Hepatocyte (in vitro differentiated cells): ENCODE data around the gene SEL1L2. TPM values are rescaled to one million over a fixed set of nuclear protein-coding genes. Genes with fewer than 3 reads are reported as not detected.

Experiments used
- DNase-seq: peaks from one replicate; pipeline ENCODE4 v3.0.0-alpha.2; 2016; ENCODE audit warnings: low spot score
- H2AFZ ChIP-seq: fragments of 200-600 bp; sonication (generic); 2 replicates; pipeline ENCODE4 v1.6.0; 2016; ENCODE audit warnings: antibody characterized with exemption, mild to moderate bottlenecking
- H3K27ac ChIP-seq: fragments of 200-600 bp; sonication (generic); 2 replicates; pipeline ENCODE4 v1.5.1; 2016; ENCODE audit warnings: mild to moderate bottlenecking
- H3K27me3 ChIP-seq: fragments of 200-600 bp; sonication (generic); 2 replicates; pipeline ENCODE4 v1.6.1; 2016
- H3K36me3 ChIP-seq: fragments of 200-600 bp; sonication (generic); replicated peaks from 2 replicates; pipeline ENCODE4 v1.5.1; 2016; ENCODE audit warnings: low read depth; ENCODE audit not compliant: insufficient read depth
- H3K4me1 ChIP-seq: fragments of 200-600 bp; sonication (generic); 2 replicates; pipeline ENCODE4 v1.5.1; 2016; ENCODE audit warnings: mild to moderate bottlenecking, moderate library complexity; ENCODE audit not compliant: insufficient read depth
- H3K4me2 ChIP-seq: fragments of 200-600 bp; sonication (generic); 2 replicates; pipeline ENCODE4 v1.6.0; 2016
- H3K4me3 ChIP-seq: fragments of 200-600 bp; sonication (generic); 2 replicates; pipeline ENCODE4 v1.5.1; 2016; ENCODE audit warnings: mild to moderate bottlenecking
- H3K79me2 ChIP-seq: fragments of 200-600 bp; sonication (generic); 2 replicates; pipeline ENCODE4 v1.6.0; 2017; ENCODE audit warnings: mild to moderate bottlenecking
- H3K9me2 ChIP-seq: fragments of 200-600 bp; sonication (generic); replicated peaks from 2 replicates; pipeline ENCODE4 v1.6.0; 2017; ENCODE audit warnings: mild to moderate bottlenecking; ENCODE audit not compliant: insufficient read depth
- H3K9me3 ChIP-seq: fragments of 200-600 bp; sonication (generic); 2 replicates; pipeline ENCODE4 v1.5.1; 2016; ENCODE audit warnings: low read depth, mild to moderate bottlenecking
- H4K20me1 ChIP-seq: fragments of 200-600 bp; sonication (generic); 2 replicates; pipeline ENCODE4 v1.6.0; 2016; ENCODE audit warnings: mild to moderate bottlenecking; ENCODE audit not compliant: insufficient read depth, poor library complexity, severe bottlenecking
- EZH2 ChIP-seq: fragments of 200-600 bp; sonication (generic); IDR thresholded peaks from 2 replicates; pipeline ENCODE4 v1.6.1; 2016; ENCODE audit warnings: antibody characterized with exemption, mild to moderate bottlenecking, borderline replicate concordance
- EZH2phosphoT487 ChIP-seq: fragments of 200-600 bp; sonication (generic); IDR thresholded peaks from one replicate; pipeline ENCODE4 v1.6.1; 2018; ENCODE audit warnings: antibody characterized with exemption, mild to moderate bottlenecking, low read depth, moderate library complexity; ENCODE audit not compliant: unreplicated experiment, severe bottlenecking
- WGBS: methylation state at CpG from one replicate; pipeline ENCODE4 v1.1.6; 2016; ENCODE audit warnings: low lambda C conversion rate; ENCODE audit errors: missing lambda C conversion rate; 5-methylcytosine and 5-hydroxymethylcytosine counted together
- polyA plus RNA-seq: library from polyadenylated mRNA; unstranded; fragments of >200 nt; fragmentation: Nextera tagmentation; extraction: Ambion mirVana; gene quantifications from 2 replicates; pipeline ENCODE4 v1.2.1, GENCODE V29; 2016
- total RNA-seq: library from RNA; depleted of rRNA; stranded (reverse); fragments of >200 nt; gene quantifications from 2 replicates; pipeline ENCODE4 v1.2.3, GENCODE V29; 2014
- TF ChIP-seq, protein P1 (sequence below): fragments of 200-600 bp; sonication (generic); IDR thresholded peaks from 2 replicates; pipeline ENCODE4 v1.5.1; 2016; ENCODE audit warnings: antibody characterized with exemption, mild to moderate bottlenecking; ENCODE audit not compliant: poor library complexity

SEL1L2 gene
- total and polyA plus RNA-seq, 2 experiments from 2014 or later, result not detected

- Histone ChIP-seq H4K20me1 (no peaks in the 10 kb centered on the region), H3K9me3 (no peaks in the 10 kb centered on the region), H3K4me1 (no peaks in the 10 kb centered on the region), H3K4me2 (no peak overlapping the region), H3K36me3 (no peaks in the 10 kb centered on the region), H3K27me3 (no peaks in the 10 kb centered on the region), H2AFZ (no peak overlapping the region), H3K79me2 (no peaks in the 10 kb centered on the region), H3K4me3 (no peak overlapping the region), H3K27ac (no peak overlapping the region), H3K9me2 (no peaks in the 10 kb centered on the region)
- no peak for DNase-seq
- no peak for TF ChIP-seq EZH2phosphoT487
- TF ChIP-seq EZH2, result no peak
- TF ChIP-seq, protein P1, sequence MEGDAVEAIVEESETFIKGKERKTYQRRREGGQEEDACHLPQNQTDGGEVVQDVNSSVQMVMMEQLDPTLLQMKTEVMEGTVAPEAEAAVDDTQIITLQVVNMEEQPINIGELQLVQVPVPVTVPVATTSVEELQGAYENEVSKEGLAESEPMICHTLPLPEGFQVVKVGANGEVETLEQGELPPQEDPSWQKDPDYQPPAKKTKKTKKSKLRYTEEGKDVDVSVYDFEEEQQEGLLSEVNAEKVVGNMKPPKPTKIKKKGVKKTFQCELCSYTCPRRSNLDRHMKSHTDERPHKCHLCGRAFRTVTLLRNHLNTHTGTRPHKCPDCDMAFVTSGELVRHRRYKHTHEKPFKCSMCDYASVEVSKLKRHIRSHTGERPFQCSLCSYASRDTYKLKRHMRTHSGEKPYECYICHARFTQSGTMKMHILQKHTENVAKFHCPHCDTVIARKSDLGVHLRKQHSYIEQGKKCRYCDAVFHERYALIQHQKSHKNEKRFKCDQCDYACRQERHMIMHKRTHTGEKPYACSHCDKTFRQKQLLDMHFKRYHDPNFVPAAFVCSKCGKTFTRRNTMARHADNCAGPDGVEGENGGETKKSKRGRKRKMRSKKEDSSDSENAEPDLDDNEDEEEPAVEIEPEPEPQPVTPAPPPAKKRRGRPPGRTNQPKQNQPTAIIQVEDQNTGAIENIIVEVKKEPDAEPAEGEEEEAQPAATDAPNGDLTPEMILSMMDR, result no peak
- 89% methylated on average over 4 of the region's 4 CpGs for WGBS
Measured at GRCh38 chr20:13909067-13909466, 81.3 kb downstream of the SEL1L2 start.

DNA sequence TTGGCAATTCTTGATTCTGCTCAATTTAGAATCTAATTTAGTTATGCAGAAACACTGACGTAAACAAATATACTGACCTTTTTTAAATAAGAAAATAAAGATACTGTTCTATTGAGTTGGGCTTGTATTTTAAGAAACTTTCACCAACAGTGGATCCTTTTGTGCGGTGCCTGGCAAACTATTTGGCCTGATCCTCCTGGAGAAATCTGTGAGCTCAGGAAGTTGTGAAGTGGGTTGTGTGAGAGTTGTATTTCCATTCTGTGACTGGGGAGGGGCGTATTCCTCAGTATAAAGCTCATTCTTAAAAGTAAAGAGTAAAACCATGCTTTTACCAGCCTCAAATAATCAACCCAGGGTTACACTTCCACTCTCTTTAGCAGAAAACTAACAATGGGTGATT is 85.6 kb downstream of the SEL1L2 start:
- WGBS, result 96% methylated on average over 3 of the region's 3 CpGs
- Histone ChIP-seq H3K36me3 (no peaks in the 10 kb centered on the region), H2AFZ (no peak overlapping the region), H4K20me1 (no peaks in the 10 kb centered on the region), H3K27ac (no peak overlapping the region), H3K79me2 (no peaks in the 10 kb centered on the region), H3K9me2 (no peaks in the 10 kb centered on the region), H3K4me2 (no peak overlapping the region), H3K27me3 (no peaks in the 10 kb centered on the region), H3K4me3 (no peak overlapping the region), H3K4me1 (no peaks in the 10 kb centered on the region), H3K9me3 (no peaks in the 10 kb centered on the region)
- no peak for DNase-seq
- TF ChIP-seq EZH2 (no peak), EZH2phosphoT487 (no peak)
- TF ChIP-seq, protein P1, result no peak

- no peaks in the 10 kb centered on the region for H3K27me3 ChIP-seq
- no peak for DNase-seq
- 91% methylated on average over 10 of the region's 10 CpGs for WGBS
- H3K9me3 ChIP-seq, result no peaks in the 10 kb centered on the region
- H3K9me2 ChIP-seq, result no peaks in the 10 kb centered on the region
- no peak overlapping the region for H3K27ac ChIP-seq
- H3K4me2 ChIP-seq, result no peak overlapping the region
- H2AFZ ChIP-seq, result no peak overlapping the region
- no peaks in the 10 kb centered on the region for H3K4me1 ChIP-seq
- TF ChIP-seq EZH2phosphoT487, result no peak
- TF ChIP-seq, protein P1, result no peak
- no peak for TF ChIP-seq EZH2
- H3K79me2 ChIP-seq, result no peaks in the 10 kb centered on the region
- H4K20me1 ChIP-seq, result no peaks in the 10 kb centered on the region
- H3K4me3 ChIP-seq, result no peak overlapping the region
- H3K36me3 ChIP-seq, result no peaks in the 10 kb centered on the region
Measured at GRCh38 chr20:13900496-13900895, 89.9 kb downstream of the SEL1L2 start.

- H3K4me2 ChIP-seq, result no peak overlapping the region
- H3K79me2 ChIP-seq, result no peaks in the 10 kb centered on the region
- H3K9me2 ChIP-seq, result no peaks in the 10 kb centered on the region
- no peaks in the 10 kb centered on the region for H3K27me3 ChIP-seq
- TF ChIP-seq EZH2 (no peak), EZH2phosphoT487 (no peak)
- TF ChIP-seq, protein P1, result peak; percentile 28
- 95% methylated on average over 2 of the region's 2 CpGs for WGBS
- no peak for DNase-seq
- no peak overlapping the region for H3K4me3 ChIP-seq
- H3K4me1 ChIP-seq, result no peaks in the 10 kb centered on the region
- no peaks in the 10 kb centered on the region for H3K36me3 ChIP-seq
- H2AFZ ChIP-seq, result no peak overlapping the region
- H3K27ac ChIP-seq, result no peak overlapping the region
- no peaks in the 10 kb centered on the region for H4K20me1 ChIP-seq
- H3K9me3 ChIP-seq, result no peaks in the 10 kb centered on the region
Measured at GRCh38 chr20:13898012-13898612, 92.3 kb downstream of the SEL1L2 start.
